ENCODE measurements around the gene PLXNA4.

PLXNA4 gene

GRCh38 chr7:132584796-132585494, 8.7 kb upstream of the PLXNA4 start:
- no peaks in the 10 kb centered on the region for H3K9me3 ChIP-seq (ENCODE audit: control insufficient read depth, insufficient read depth, low read length)

GRCh38 chr7:132581431-132581830, 5.2 kb upstream of the PLXNA4 start:
- no peak overlapping the region for H3K4me3 ChIP-seq (ENCODE audit: low read depth, low read length)
- H3K9ac ChIP-seq (ENCODE audit: low read depth, low read length), result no peak overlapping the region
- no peaks in the 10 kb centered on the region for H3K36me3 ChIP-seq (ENCODE audit: control insufficient read depth, insufficient read depth, low read length)
- no peaks in the 10 kb centered on the region for H3K4me1 ChIP-seq (ENCODE audit: control insufficient read depth, insufficient read depth, low read length)
- peaks cover 35% of the 10 kb centered on the region for H3K27me3 ChIP-seq (ENCODE audit: control insufficient read depth, insufficient read depth, low read length)
- no peaks in the 10 kb centered on the region for H3K9me3 ChIP-seq (ENCODE audit: control insufficient read depth, insufficient read depth, low read length)

More at GRCh38 chr7:132584796-132585494, 8.7 kb upstream of the PLXNA4 start:
- peaks cover 7% of the 10 kb centered on the region for H3K27me3 ChIP-seq (ENCODE audit: control insufficient read depth, insufficient read depth, low read length)
- no peak overlapping the region for H3K4me3 ChIP-seq (ENCODE audit: low read depth, low read length)
- H3K36me3 ChIP-seq (ENCODE audit: control insufficient read depth, insufficient read depth, low read length), result no peaks in the 10 kb centered on the region
- no peaks in the 10 kb centered on the region for H3K4me1 ChIP-seq (ENCODE audit: control insufficient read depth, insufficient read depth, low read length)
- H3K9ac ChIP-seq (ENCODE audit: low read depth, low read length), result no peak overlapping the region

- H3K27me3 ChIP-seq (ENCODE audit: control insufficient read depth, insufficient read depth, low read length), result peaks cover 41% of the 10 kb centered on the region
- no peak overlapping the region for H3K4me3 ChIP-seq (ENCODE audit: low read depth, low read length)
- no peaks in the 10 kb centered on the region for H3K4me1 ChIP-seq (ENCODE audit: control insufficient read depth, insufficient read depth, low read length)
- no peak overlapping the region for H3K9ac ChIP-seq (ENCODE audit: low read depth, low read length)
- H3K9me3 ChIP-seq (ENCODE audit: control insufficient read depth, insufficient read depth, low read length), result no peaks in the 10 kb centered on the region
- H3K36me3 ChIP-seq (ENCODE audit: control insufficient read depth, insufficient read depth, low read length), result no peaks in the 10 kb centered on the region
These were observed 4.5 kb upstream of the PLXNA4 start for GRCh38 chr7:132580717-132581285.

- H3K27me3 ChIP-seq (ENCODE audit: control insufficient read depth, insufficient read depth, low read length), result peaks cover 46% of the 10 kb centered on the region
These were observed 4.0 kb upstream of the PLXNA4 start for GRCh38 chr7:132580277-132580676.

GRCh38 chr7:132579260-132579899, 3.1 kb upstream of the PLXNA4 start:
- Histone ChIP-seq H3K9ac (ENCODE audit: low read depth, low read length) (no peak overlapping the region), H3K27me3 (ENCODE audit: control insufficient read depth, insufficient read depth, low read length) (peaks cover 55% of the 10 kb centered on the region), H3K9me3 (ENCODE audit: control insufficient read depth, insufficient read depth, low read length) (no peaks in the 10 kb centered on the region), H3K4me1 (ENCODE audit: control insufficient read depth, insufficient read depth, low read length) (peaks cover 8% of the 10 kb centered on the region), H3K36me3 (ENCODE audit: control insufficient read depth, insufficient read depth, low read length) (no peaks in the 10 kb centered on the region), H3K4me3 (ENCODE audit: low read depth, low read length) (no peak overlapping the region)

More at GRCh38 chr7:132580277-132580676, 4.0 kb upstream of the PLXNA4 start:
- no peak overlapping the region for H3K4me3 ChIP-seq (ENCODE audit: low read depth, low read length)
- H3K36me3 ChIP-seq (ENCODE audit: control insufficient read depth, insufficient read depth, low read length), result no peaks in the 10 kb centered on the region
- no peaks in the 10 kb centered on the region for H3K4me1 ChIP-seq (ENCODE audit: control insufficient read depth, insufficient read depth, low read length)
- no peak overlapping the region for H3K9ac ChIP-seq (ENCODE audit: low read depth, low read length)
- H3K9me3 ChIP-seq (ENCODE audit: control insufficient read depth, insufficient read depth, low read length), result no peaks in the 10 kb centered on the region

GRCh38 chr7:132578826-132579225, 2.6 kb upstream of the PLXNA4 start:
- no peak overlapping the region for H3K9ac ChIP-seq (ENCODE audit: low read depth, low read length)
- no peaks in the 10 kb centered on the region for H3K9me3 ChIP-seq (ENCODE audit: control insufficient read depth, insufficient read depth, low read length)
- no peak overlapping the region for H3K4me3 ChIP-seq (ENCODE audit: low read depth, low read length)
- peaks cover 61% of the 10 kb centered on the region for H3K27me3 ChIP-seq (ENCODE audit: control insufficient read depth, insufficient read depth, low read length)
- H3K36me3 ChIP-seq (ENCODE audit: control insufficient read depth, insufficient read depth, low read length), result no peaks in the 10 kb centered on the region
- H3K4me1 ChIP-seq (ENCODE audit: control insufficient read depth, insufficient read depth, low read length), result peaks cover 13% of the 10 kb centered on the region

- Histone ChIP-seq H3K9me3 (ENCODE audit: control insufficient read depth, insufficient read depth, low read length) (no peaks in the 10 kb centered on the region), H3K4me1 (ENCODE audit: control insufficient read depth, insufficient read depth, low read length) (peaks cover 19% of the 10 kb centered on the region), H3K4me3 (ENCODE audit: low read depth, low read length) (peak overlapping the region; percentile 45), H3K9ac (ENCODE audit: low read depth, low read length) (no peak overlapping the region), H3K36me3 (ENCODE audit: control insufficient read depth, insufficient read depth, low read length) (no peaks in the 10 kb centered on the region), H3K27me3 (ENCODE audit: control insufficient read depth, insufficient read depth, low read length) (peaks cover 69% of the 10 kb centered on the region)
These were observed 1.7 kb upstream of the PLXNA4 start for GRCh38 chr7:132578050-132578370.

GRCh38 chr7:132577206-132578049, 1.2 kb upstream of the PLXNA4 start:
- Histone ChIP-seq H3K36me3 (ENCODE audit: control insufficient read depth, insufficient read depth, low read length) (no peaks in the 10 kb centered on the region), H3K4me1 (ENCODE audit: control insufficient read depth, insufficient read depth, low read length) (peaks cover 24% of the 10 kb centered on the region), H3K9me3 (ENCODE audit: control insufficient read depth, insufficient read depth, low read length) (no peaks in the 10 kb centered on the region), H3K4me3 (ENCODE audit: low read depth, low read length) (peak overlapping the region; percentile 45), H3K9ac (ENCODE audit: low read depth, low read length) (no peak overlapping the region), H3K27me3 (ENCODE audit: control insufficient read depth, insufficient read depth, low read length) (peaks cover 75% of the 10 kb centered on the region)

GRCh38 chr7:132576721-132577085, 433 bp upstream of the PLXNA4 start:
- Histone ChIP-seq H3K36me3 (ENCODE audit: control insufficient read depth, insufficient read depth, low read length) (no peaks in the 10 kb centered on the region), H3K27me3 (ENCODE audit: control insufficient read depth, insufficient read depth, low read length) (peaks cover 82% of the 10 kb centered on the region), H3K4me1 (ENCODE audit: control insufficient read depth, insufficient read depth, low read length) (peaks cover 26% of the 10 kb centered on the region), H3K9me3 (ENCODE audit: control insufficient read depth, insufficient read depth, low read length) (no peaks in the 10 kb centered on the region), H3K4me3 (ENCODE audit: low read depth, low read length) (peak overlapping the region; percentile 55), H3K9ac (ENCODE audit: low read depth, low read length) (no peak overlapping the region)

- peaks cover 91% of the 10 kb centered on the region for H3K27me3 ChIP-seq (ENCODE audit: control insufficient read depth, insufficient read depth, low read length)
- no peak overlapping the region for H3K9ac ChIP-seq (ENCODE audit: low read depth, low read length)
These were observed 770 bp downstream of the PLXNA4 start for GRCh38 chr7:132575419-132575981.

GRCh38 chr7:132574223-132574622, 2.0 kb downstream of the PLXNA4 start:
- Histone ChIP-seq H3K9ac (ENCODE audit: low read depth, low read length) (no peak overlapping the region), H3K9me3 (ENCODE audit: control insufficient read depth, insufficient read depth, low read length) (no peaks in the 10 kb centered on the region), H3K36me3 (ENCODE audit: control insufficient read depth, insufficient read depth, low read length) (no peaks in the 10 kb centered on the region), H3K4me3 (ENCODE audit: low read depth, low read length) (peak overlapping the region; percentile 55), H3K4me1 (ENCODE audit: control insufficient read depth, insufficient read depth, low read length) (peaks cover 26% of the 10 kb centered on the region), H3K27me3 (ENCODE audit: control insufficient read depth, insufficient read depth, low read length) (peaks cover 93% of the 10 kb centered on the region)

More at GRCh38 chr7:132575419-132575981, 770 bp downstream of the PLXNA4 start:
- Histone ChIP-seq H3K36me3 (ENCODE audit: control insufficient read depth, insufficient read depth, low read length) (no peaks in the 10 kb centered on the region), H3K4me3 (ENCODE audit: low read depth, low read length) (peak overlapping the region; percentile 55), H3K4me1 (ENCODE audit: control insufficient read depth, insufficient read depth, low read length) (peaks cover 26% of the 10 kb centered on the region), H3K9me3 (ENCODE audit: control insufficient read depth, insufficient read depth, low read length) (no peaks in the 10 kb centered on the region)
